Activated CD8-positive, alpha-beta memory T cell treated with anti-CD3 and anti-CD28 coated beads for 4 hours (primary cell): ENCODE measurements around the gene FYTTD1.

Experiments used
- DNase-seq, 2 donors: peaks; one replicate each; pipeline ENCODE4 v3.0.0-alpha.2; 2020; ENCODE audit warnings: low read depth in 2 of 2

FYTTD1 gene

GRCh38 chr3:197791892-197792647 lies 42.4 kb downstream of the FYTTD1 start:
- no peak for DNase-seq

- DNase-seq: no peak
Observed at GRCh38 chr3:197793247-197793646, 43.6 kb downstream of the FYTTD1 start.

GRCh38 chr3:197794115-197794514 lies 44.4 kb downstream of the FYTTD1 start:
- no peak for DNase-seq

GRCh38 chr3:197795200-197795599 lies 45.5 kb downstream of the FYTTD1 start:
- no peak for DNase-seq

- DNase-seq: no peak
Observed at GRCh38 chr3:197796087-197796486, 46.4 kb downstream of the FYTTD1 start.

GRCh38 chr3:197798863-197799262 lies 49.2 kb downstream of the FYTTD1 start:
- no peak for DNase-seq

- no peak for DNase-seq
Observed at GRCh38 chr3:197800379-197800778, 50.7 kb downstream of the FYTTD1 start.

- no peak for DNase-seq
Observed at GRCh38 chr3:197801891-197802778, 52.5 kb downstream of the FYTTD1 start.

GRCh38 chr3:197802779-197803459 lies 53.2 kb downstream of the FYTTD1 start:
- no peak for DNase-seq

- DNase-seq: no peak
Observed at GRCh38 chr3:197804511-197804910, 54.8 kb downstream of the FYTTD1 start.

- no peak for DNase-seq
Observed at GRCh38 chr3:197807969-197808587, 58.4 kb downstream of the FYTTD1 start.

GRCh38 chr3:197809356-197810020 lies 59.8 kb downstream of the FYTTD1 start:
- no peak for DNase-seq

- DNase-seq: no peak
Observed at GRCh38 chr3:197810901-197811300, 61.2 kb downstream of the FYTTD1 start.

GRCh38 chr3:197811343-197811742 lies 61.7 kb downstream of the FYTTD1 start:
- DNase-seq: no peak

GRCh38 chr3:197814372-197814771 lies 64.7 kb downstream of the FYTTD1 start:
- DNase-seq: no peak

GRCh38 chr3:197820550-197821335 lies 71.1 kb downstream of the FYTTD1 start:
- no peak for DNase-seq

GRCh38 chr3:197829397-197830045 lies 79.8 kb downstream of the FYTTD1 start:
- no peak for DNase-seq

- DNase-seq: no peak
Observed at GRCh38 chr3:197830308-197830966, 80.8 kb downstream of the FYTTD1 start.

- no peak for DNase-seq
Observed at GRCh38 chr3:197830967-197831313, 81.3 kb downstream of the FYTTD1 start.
